Measurements from ENCODE around the gene KCNH5.

Gene KCNH5

GRCh38 chr14:62734831-62735230 lies 310.4 kb downstream of the KCNH5 start:
- DNase-seq = no peak

DNA sequence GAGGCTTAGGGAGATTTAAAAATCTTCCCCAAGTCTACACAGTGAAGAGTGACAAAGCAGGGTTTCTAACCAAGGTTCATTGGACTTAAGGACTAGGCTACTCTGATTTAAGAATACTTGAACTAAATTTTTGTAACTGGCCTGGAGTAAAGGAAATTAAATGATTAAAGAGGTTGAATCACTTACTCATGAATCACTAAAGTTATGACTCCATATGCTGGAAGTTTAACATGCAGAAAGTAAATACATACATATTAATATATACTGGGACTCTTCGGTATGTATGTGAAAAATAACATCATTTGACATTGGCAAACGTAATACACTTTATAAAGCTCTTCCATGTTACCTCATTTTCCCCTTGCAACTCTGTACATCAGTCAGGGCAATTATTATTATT lies 322.9 kb downstream of the KCNH5 start:
- DNase-seq = no peak

GRCh38 chr14:62718629-62719028 lies 326.6 kb downstream of the KCNH5 start:
- DNase-seq = no peak

GRCh38 chr14:62711351-62712023 lies 333.8 kb downstream of the KCNH5 start:
- no peak for DNase-seq

DNA sequence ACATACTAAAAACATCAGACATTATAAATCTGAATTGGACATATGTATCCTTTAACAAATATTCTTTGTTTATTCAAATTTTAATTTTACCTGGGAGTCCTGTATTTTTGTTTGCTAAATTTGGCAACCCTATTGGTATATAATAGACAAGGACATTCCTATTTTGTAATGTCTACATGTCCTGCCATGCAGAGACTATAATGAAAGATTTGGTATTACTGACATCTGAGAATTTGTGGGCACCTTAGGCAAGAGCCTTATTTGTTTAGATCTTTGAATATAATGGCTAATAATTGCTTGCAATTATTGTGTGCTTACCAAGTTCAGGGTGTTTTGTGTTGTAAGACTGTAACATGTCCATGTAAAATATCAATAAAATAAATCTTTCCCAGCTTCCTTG lies 334.4 kb downstream of the KCNH5 start:
- DNase-seq = peak; percentile 34

DNA sequence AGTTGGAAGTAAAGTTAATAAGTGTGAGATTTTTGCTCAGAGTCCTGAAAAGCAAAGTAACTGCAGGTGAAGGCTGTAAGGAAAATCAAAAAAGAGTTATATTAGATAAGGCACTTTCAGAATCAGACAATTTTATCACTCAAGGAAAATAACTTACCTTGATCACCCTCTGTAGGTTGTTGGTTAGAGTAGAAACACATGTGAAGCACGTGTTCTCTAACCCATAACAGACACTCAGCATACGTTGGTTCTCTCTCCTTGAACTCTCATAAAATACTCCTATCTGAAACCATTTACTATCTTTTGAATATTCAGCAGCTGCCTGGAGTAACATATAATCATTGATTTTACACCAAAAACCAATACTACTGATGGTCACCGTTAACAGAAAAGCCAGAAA lies 335.5 kb downstream of the KCNH5 start:
- no peak for DNase-seq

GRCh38 chr14:62706217-62706616 lies 339.0 kb downstream of the KCNH5 start:
- no peak for DNase-seq

DNA sequence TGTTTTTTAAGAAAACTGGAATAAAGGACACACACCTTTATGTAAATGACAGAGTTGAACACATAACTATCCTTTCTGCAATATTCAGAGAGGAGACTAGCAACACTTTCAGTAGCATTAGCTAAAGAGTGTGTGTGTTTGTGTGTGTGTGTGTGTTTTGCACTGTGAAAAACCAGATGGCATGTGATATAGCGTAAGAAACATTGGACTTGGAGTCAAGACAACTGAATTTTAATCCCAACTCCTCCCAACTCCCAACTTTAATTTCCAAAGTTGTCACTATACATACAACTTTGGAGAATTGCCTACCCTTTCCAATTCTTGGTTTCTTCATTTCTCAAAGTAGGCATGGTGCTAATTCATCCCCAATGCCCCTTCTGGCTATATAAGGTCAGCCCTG lies 347.8 kb downstream of the KCNH5 start:
- no peak for DNase-seq

DNA sequence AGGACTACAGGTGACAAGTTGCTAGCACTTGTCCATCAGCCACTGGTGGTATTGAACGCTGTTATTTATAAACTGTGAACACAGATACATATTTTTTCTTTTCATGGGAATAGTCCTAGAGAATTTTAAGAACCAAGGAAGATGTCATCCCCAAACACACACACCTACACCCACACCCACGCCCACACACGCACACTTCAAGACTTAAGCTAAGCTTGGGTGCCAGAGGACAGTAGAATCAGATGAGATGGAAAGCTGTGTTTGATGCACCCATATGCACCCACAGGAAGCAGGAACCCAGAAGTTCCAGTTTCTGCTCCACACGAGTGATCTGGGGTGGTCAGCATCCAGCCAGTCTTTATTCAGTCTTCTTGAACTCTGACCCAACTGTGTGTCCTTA lies 348.3 kb downstream of the KCNH5 start:
- DNase-seq = no peak

GRCh38 chr14:62696331-62696924 lies 348.8 kb downstream of the KCNH5 start:
- no peak for DNase-seq

DNA sequence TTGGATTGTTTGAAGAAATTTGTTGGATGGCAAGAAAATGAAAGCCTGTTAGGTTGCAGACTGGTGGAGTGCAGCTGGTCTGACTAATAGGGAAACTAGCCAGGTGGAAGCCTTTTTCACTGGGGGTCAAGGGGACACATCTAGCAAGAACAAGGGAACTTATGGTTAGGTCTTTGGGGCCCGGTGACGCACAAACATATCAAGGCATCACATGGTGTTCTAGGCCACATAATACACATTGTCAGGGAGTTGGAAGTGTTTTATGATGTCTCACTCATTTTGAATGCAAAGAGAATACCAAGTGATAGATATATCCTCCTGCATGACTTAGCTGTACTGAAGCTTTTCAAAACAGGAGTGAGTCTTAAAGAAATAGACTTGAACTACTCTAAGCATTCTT lies 351.2 kb downstream of the KCNH5 start:
- no peak for DNase-seq

DNA sequence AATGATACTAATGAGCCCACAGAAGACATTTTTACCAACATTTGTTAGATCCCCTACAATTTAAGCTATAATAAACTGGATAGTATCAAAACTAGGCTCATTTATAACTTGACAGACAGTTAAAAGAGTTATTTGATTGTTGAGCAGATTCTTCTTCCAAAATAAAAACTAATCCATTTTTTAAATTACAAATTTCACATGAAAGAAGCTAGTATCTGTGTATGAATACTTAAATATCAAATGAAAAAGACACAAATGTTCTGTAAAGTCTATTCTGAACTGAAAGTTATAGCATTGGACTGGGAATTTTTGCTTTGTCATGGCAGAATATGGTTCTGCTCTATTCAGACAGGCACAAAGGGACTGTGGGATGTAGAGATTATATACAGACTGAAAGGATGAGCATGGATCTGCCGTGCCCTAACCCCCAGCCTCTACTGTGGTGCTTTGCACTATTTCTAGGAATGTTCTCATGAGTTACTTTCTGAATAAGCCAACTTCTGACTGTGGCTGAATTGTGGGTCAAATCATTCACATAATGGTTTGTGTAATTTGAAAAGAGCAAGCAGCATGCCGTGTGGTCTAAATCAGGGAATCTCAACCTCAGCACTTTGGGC lies 352.7 kb downstream of the KCNH5 start:
- no peak for DNase-seq

DNA sequence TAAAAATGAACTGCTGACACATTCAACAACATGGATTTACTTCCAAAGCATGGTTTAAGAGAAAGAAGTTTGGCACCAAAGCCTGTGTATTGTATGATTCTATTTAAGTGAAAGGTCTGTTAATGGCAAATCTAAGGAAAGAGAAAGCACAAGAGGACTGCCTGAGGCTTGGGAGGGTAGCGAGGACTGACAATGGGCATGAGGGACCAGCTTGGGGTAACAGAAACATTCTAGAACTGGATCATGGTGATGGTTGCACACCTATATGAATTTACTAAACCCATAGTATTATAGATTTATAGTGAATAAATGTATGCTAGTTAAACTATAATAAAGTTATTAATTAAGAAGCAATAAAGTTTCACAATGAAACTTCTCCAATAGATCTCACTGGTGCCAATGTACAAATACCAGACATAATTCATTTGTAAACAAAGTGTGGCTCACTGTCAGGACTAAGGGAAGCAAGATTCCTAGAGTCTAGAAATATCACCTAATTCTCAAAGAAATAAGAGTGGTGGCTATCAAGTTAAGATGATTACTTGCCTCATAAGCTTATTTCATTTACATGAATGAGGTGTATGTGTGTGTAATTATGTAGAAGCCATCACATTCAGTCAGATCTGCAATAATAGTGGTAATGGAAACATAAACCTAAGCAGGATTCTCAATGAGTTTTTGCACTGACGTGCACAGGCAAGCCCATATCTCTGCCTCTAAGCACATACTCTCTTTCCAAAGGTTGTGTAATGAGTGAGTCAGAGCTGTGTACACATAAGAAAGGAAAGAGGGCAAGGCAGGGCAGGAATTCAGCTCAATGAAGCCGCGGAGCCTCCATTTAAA lies 353.4 kb downstream of the KCNH5 start:
- peak; percentile 22 for DNase-seq

GRCh38 chr14:62689733-62690132 lies 355.5 kb downstream of the KCNH5 start:
- no peak for DNase-seq

- DNase-seq = no peak
Measured at GRCh38 chr14:62687818-62688217, 357.4 kb downstream of the KCNH5 start.

DNA sequence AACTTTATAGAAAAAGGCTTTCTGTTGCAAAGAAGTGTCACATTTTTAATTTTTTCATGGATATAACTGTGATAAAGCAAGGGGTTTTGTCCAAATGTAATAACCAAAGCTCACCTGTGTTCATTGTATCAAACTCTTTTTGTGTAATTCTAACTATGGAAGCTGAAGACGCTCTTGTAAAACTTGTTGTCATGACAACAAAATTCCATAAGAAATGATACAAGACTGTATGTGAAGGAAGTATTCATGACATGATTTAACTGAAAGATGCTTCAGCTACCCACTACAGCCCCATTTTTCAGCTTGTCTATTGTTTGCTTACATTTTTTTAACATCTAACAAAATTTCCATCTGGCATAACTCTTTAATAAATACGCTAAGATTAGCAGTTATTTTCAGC lies 360.9 kb downstream of the KCNH5 start:
- DNase-seq = no peak

DNA sequence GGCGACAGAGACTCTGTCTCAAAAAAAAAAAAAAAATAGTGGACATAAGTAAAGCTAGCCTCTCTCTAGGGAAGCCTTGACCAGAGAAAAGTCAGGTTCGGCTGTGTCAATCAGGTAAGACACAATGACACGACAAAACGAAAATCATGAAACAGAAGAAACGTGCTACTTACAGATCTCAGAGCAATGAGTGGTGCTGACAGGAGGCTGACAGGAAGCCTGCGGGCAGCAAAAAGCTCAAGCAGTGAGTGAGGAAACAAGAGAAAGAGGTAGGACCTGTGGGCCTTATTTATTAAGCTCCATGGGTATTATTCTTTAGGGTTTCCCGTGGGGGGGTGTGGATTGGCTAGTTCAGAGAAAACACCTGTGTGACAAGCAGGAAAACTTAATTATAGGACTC lies 363.1 kb downstream of the KCNH5 start:
- DNase-seq = no peak

- no peak for DNase-seq
Measured at GRCh38 chr14:62674563-62675237, 370.6 kb downstream of the KCNH5 start.

- DNase-seq = no peak
Measured at GRCh38 chr14:62673014-62673755, 372.1 kb downstream of the KCNH5 start.

DNA sequence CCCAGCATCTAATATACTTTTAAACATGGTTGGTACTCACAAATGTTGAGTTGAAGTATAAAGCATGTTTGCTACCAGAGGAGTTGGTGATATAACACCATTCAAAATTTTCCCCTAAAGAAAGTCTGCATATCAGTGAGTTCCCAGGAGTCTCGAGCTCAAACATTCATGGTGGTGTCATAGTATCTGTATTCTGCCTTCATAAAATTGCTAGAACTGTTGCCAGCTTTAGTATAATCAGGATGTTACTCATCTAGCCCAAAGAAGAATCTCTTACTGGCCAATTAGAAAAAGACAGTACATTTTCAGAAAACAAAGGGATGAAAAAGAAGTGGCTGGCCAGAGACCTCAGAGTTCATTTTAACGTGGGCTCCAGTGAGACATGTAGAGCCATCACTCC lies 374.7 kb downstream of the KCNH5 start:
- no peak for DNase-seq

DNA sequence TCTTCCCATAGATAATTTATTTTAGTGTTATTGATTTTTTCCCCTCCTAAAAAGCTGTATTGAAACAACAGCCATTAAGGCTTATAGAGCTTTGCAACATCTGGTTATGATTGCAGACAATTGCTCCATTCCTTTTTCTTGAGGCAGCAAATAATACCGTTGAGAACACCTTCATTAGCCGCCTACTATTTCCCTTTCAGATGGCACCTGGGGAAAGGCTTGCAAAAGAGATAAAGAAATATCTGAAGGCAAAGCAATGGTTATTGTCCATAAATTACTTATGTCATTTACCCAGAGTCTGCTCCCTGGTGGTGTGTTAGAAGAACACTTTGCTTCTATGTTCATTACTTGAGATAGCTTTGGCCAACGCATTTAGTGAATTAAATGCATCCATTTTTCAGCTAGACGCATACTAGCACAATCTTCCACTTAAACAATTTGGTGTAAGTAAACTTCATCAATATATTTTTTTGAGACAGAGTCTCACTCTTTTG lies 377.8 kb downstream of the KCNH5 start:
- no peak for DNase-seq

- DNase-seq = no peak
Measured at GRCh38 chr14:62665286-62665685, 380.0 kb downstream of the KCNH5 start.
